ENCODE results near the gene MS4A10. TPM values are rescaled to one million over a fixed set of nuclear protein-coding genes. Genes with fewer than 3 reads are reported as not detected.

Gene MS4A10
- total and polyA plus RNA-seq, 2 of the 8 experiments (the other 6 are each of a cell fraction or from before 2014, with no cell fraction given), result not detected

GRCh38 chr11:60776167-60776566, 9.0 kb upstream of the MS4A10 start:
- POLR2A ChIA-PET (ENCODE audit: partially characterized antibody), result interaction anchor here (1.1 to 1.3 kb wide), 2 partner anchors 10 to 66 kb away, joined by 3 to 4 read pairs; partner anchors contain the start of gene CCDC86
- H2AFZ ChIP-seq (ENCODE audit: low read length), result no peak overlapping the region
- no peak for FAIRE-seq

More at GRCh38 chr11:60776167-60776566, 9.0 kb upstream of the MS4A10 start:
- Histone ChIP-seq H4K91ac (replicated peaks; ENCODE audit: insufficient read length, low read length) (no peak overlapping the region), H3K4ac (replicated peaks; ENCODE audit: insufficient read length, low read depth, low read length) (no peak overlapping the region), H3K9me3 (ENCODE audit: insufficient read depth in 2 of 2, low read depth in 1 of 2, low read length in 1 of 2) (0 out of 4 replicates have a peak, but pooled peaks cover 0 to 3% of the 10 kb centered on the region in 2 experiments), H3K36me3 (ENCODE audit: control insufficient read depth in 2 of 4, insufficient read depth in 4 of 4, low read length in 3 of 4) (no peaks in the 10 kb centered on the region), H3K23me2 (ENCODE audit: low read depth, low read length) (no peaks in the 10 kb centered on the region), H3K79me2 (ENCODE audit: control insufficient read depth in 1 of 2, insufficient read depth in 2 of 2, low read length in 2 of 2) (no peaks in the 10 kb centered on the region), H3K4me2 (ENCODE audit: insufficient read depth in 1 of 2, low read depth in 2 of 2, low read length in 2 of 2) (no peak overlapping the region), H4K8ac (ENCODE audit: extremely low read depth, insufficient read depth, low read length) (no peak overlapping the region), H4K5ac (ENCODE audit: insufficient read length, low read depth, low read length) (no peak overlapping the region), H3K56ac (replicated peaks; ENCODE audit: insufficient read length, low read depth, low read length) (no peak overlapping the region), H3K18ac (ENCODE audit: extremely low read depth, low read length) (no peak overlapping the region), H3K79me1 (ENCODE audit: low read depth, low read length) (no peaks in the 10 kb centered on the region), H3K9ac (replicated peaks in 1 of 4; ENCODE audit: extremely low read depth in 1 of 4, low read depth in 3 of 4, low read length in 3 of 4) (no peak overlapping the region), H3K4me1 (replicated peaks in 1 of 4; ENCODE audit: control insufficient read depth in 3 of 4, insufficient read depth in 4 of 4, low read length in 3 of 4) (no peaks in the 10 kb centered on the region; a peak in 1 of 7 replicates), H2AK5ac (ENCODE audit: low read depth, low read length) (no peak overlapping the region), H2BK5ac (ENCODE audit: low read depth, low read length) (no peak overlapping the region), H3K4me3 (ENCODE audit: extremely low read depth in 1 of 4, insufficient read depth in 2 of 4, low read depth in 3 of 4, low read length in 4 of 4) (no peak overlapping the region), H3K14ac (ENCODE audit: insufficient read length) (no peak overlapping the region), H2BK20ac (ENCODE audit: low read length) (no peak overlapping the region), H2BK12ac (ENCODE audit: low read depth, low read length) (no peak overlapping the region), H4K20me1 (replicated peaks in 1 of 2; ENCODE audit: control insufficient read depth in 1 of 2, insufficient read depth in 2 of 2, low read length in 2 of 2) (no peaks in the 10 kb centered on the region), H3K23ac (ENCODE audit: insufficient read length) (no peak overlapping the region), H2BK15ac (ENCODE audit: low read length) (no peak overlapping the region), H3K27me3 (replicated peaks in 1 of 4; ENCODE audit: control insufficient read depth in 3 of 4, extremely low read depth in 1 of 4, insufficient read depth in 3 of 4, low read length in 3 of 4) (no peaks in the 10 kb centered on the region), H2BK120ac (replicated peaks; ENCODE audit: low read depth, low read length) (no peak overlapping the region), H3K27ac (ENCODE audit: low read depth, low read length) (no peak overlapping the region)
- no peak for DNase-seq (ENCODE audit: low read depth in 1 of 2, low spot score in 2 of 2)
- WGBS, 2 experiments (ENCODE audit: extremely low coverage in 1 of 2, insufficient coverage in 1 of 2, insufficient read length in 1 of 2, insufficient replicate concordance in 2 of 2, low coverage in 1 of 2, low lambda C conversion rate in 2 of 2, missing lambda C conversion rate in 1 of 2), result 90% methylated on average over 3 of the region's 4 CpGs; no CpG with 5 or more reads in 1 of the 2 experiments
- CTCF ChIA-PET (ENCODE audit: partially characterized antibody), result interaction anchor here (0.7 to 11.8 kb wide), 26 partner anchors 9 to 342 kb away, joined by 3 to 145 read pairs (median 5); partner anchors contain the start of genes MS4A10 and MS4A15
- TF ChIP-seq TAF1 (IDR thresholded peaks at IDR 0.05; ENCODE audit: low read depth, low read length), result no peak
- TF ChIP-seq RFX5 (IDR thresholded peaks at IDR 0.05; ENCODE audit: borderline replicate concordance, low read depth, low read length), result no peak
- TF ChIP-seq SAP30 (IDR thresholded peaks at IDR 0.05; ENCODE audit: insufficient read depth, insufficient replicate concordance, low read length), result no peak
- TF ChIP-seq CBX8 (IDR thresholded peaks at IDR 0.05; ENCODE audit: borderline replicate concordance, low read depth, low read length), result no peak
- TF ChIP-seq KDM1A (IDR thresholded peaks at IDR 0.05; ENCODE audit: borderline replicate concordance, low read length), result no peak
- no peak for TF ChIP-seq RXRA (IDR thresholded peaks at IDR 0.05; ENCODE audit: insufficient read depth, low read depth, low read length)
- no peak for TF ChIP-seq CEBPB (IDR thresholded peaks at IDR 0.05; ENCODE audit: low read depth, low read length)

Data from H1 (cell line).